HEK293T (cell line): ENCODE measurements around the gene AMIGO1.

Experiments used
- BHLHE40 ChIP-seq: fragments of 450-650 bp; IDR thresholded peaks from 2 replicates; pipeline ENCODE4 v1.6.1; 2016; ENCODE audit warnings: mild to moderate bottlenecking, moderate library complexity, borderline replicate concordance
- FOXA1 ChIP-seq: fragments of 450-650 bp; IDR thresholded peaks from 2 replicates; pipeline ENCODE4 v1.6.1; 2016; ENCODE audit warnings: mild to moderate bottlenecking
- FOXK2 ChIP-seq: fragments of 450-650 bp; IDR thresholded peaks from 2 replicates; pipeline ENCODE4 v1.6.1; 2016; ENCODE audit warnings: mild to moderate bottlenecking
- FOXM1 ChIP-seq: fragments of 450-650 bp; IDR thresholded peaks from 2 replicates; pipeline ENCODE4 v1.6.1; 2017; ENCODE audit warnings: mild to moderate bottlenecking, borderline replicate concordance

GRCh38 chr1:109531380-109531779 lies 21.9 kb upstream of the AMIGO1 start:
- TF ChIP-seq BHLHE40 (no peak), FOXM1 (no peak), FOXK2 (no peak), FOXA1 (no peak)
